IgD-negative memory B cell (primary cell): ENCODE measurements around the gene BMP6. TPM values are rescaled to one million over a fixed set of nuclear protein-coding genes. Genes with fewer than 3 reads are reported as not detected.
A peak's percentile ranks its signal among the peaks of the same experiment; 100 is the strongest.

ENCODE experiments used
- H3K27ac Mint-ChIP-seq, 3 donors: one replicate each; pipeline ENCODE4 v1.8.0; 2020 to 2022; ENCODE audit warnings: mild to moderate bottlenecking in 3 of 3, mixed read lengths in 3 of 3, moderate library complexity in 1 of 3
- H3K27me3 Mint-ChIP-seq: one replicate; pipeline ENCODE4 v1.8.0; 2021; ENCODE audit warnings: mixed read lengths
- H3K36me3 Mint-ChIP-seq: one replicate; pipeline ENCODE4 v1.8.0; 2020; ENCODE audit warnings: mild to moderate bottlenecking, mixed read lengths
- H3K4me1 Mint-ChIP-seq, 3 donors: one replicate each; pipeline ENCODE4 v1.8.0; 2020 to 2022; ENCODE audit warnings: mixed read lengths in 3 of 3, mild to moderate bottlenecking in 1 of 3
- H3K4me3 Mint-ChIP-seq, 4 donors: one replicate each; pipeline ENCODE4 v1.8.0; 2020 to 2022; ENCODE audit warnings: mild to moderate bottlenecking in 4 of 4, mixed read lengths in 4 of 4, moderate library complexity in 3 of 4
- H3K9me3 Mint-ChIP-seq, 3 donors: one replicate each; pipeline ENCODE4 v1.8.0; 2020 to 2021; ENCODE audit warnings: mixed read lengths in 3 of 3, mild to moderate bottlenecking in 1 of 3
- polyA plus RNA-seq: library from polyadenylated mRNA; unstranded; fragments of 300-500 nt; fragmentation: Illumina TruSeq; gene quantifications from one replicate; pipeline ENCODE4 v1.2.3, GENCODE V29; 2021

The BMP6 gene
- polyA plus RNA-seq, 1 donor from 2014 or later, result 0.89 TPM

- Mint-ChIP-seq H3K27me3 (peaks cover 56% of the 10 kb centered on the region), H3K4me1 (peaks cover 9 to 14% (median 10%) of the 10 kb centered on the region in 3 donors), H3K9me3 (no peaks in the 10 kb centered on the region), H3K36me3 (no peaks in the 10 kb centered on the region), H3K4me3 (peak overlapping the region; percentile 79 to 93 (median 84)), H3K27ac (peak overlapping the region in 2 of 3 donors; percentile 67 to 87)
Measured at GRCh38 chr6:7727946-7728854, 2.3 kb downstream of the BMP6 start.

DNA sequence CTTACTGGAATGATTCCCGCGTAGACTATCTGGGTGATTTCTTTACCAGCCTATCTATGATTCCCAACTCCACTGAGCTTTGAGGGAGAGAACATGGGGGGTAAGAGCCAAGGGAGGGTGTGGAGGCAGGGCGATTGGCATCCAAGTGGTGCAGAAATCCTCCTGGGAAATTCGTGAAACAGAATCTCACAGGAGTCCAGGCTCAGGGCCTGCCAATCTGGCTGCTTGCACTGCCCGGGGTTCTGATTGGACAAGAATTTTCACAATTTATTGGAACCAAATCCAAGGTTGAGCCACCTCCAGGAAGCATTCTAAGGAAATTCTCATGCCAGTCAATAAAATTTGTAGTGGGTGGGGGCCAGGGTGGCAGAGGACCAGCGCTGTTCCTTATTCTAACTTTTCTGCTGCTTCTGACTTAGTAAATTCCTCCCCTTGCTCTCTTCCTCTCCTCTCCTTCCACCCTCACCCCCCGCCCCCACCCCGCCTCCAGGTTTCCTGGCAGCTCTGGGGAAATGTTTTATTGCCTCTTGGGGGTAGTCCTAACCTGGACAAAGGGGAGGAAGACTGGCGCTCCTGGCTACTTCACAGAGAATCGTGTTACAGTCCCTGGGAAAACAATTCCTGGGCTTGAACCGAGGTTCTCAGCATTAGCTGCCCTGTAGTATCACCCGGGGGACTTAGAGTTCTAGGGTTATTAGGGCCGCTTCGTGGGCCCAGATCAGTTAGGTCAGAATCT, 3.1 kb downstream of the BMP6 start:
- Mint-ChIP-seq H3K27me3 (peaks cover 53% of the 10 kb centered on the region), H3K36me3 (no peaks in the 10 kb centered on the region), H3K4me3 (peak overlapping the region; percentile 79 to 93 (median 84)), H3K27ac (peak overlapping the region in 1 of 3 donors; percentile 87), H3K4me1 (peaks cover 9 to 14% (median 10%) of the 10 kb centered on the region in 3 donors), H3K9me3 (no peaks in the 10 kb centered on the region)

GRCh38 chr6:7730001-7730783, 4.3 kb downstream of the BMP6 start:
- Mint-ChIP-seq H3K9me3 (no peaks in the 10 kb centered on the region), H3K27me3 (peaks cover 53% of the 10 kb centered on the region), H3K36me3 (no peaks in the 10 kb centered on the region), H3K27ac (no peak overlapping the region), H3K4me1 (peaks cover 9 to 14% (median 10%) of the 10 kb centered on the region in 3 donors), H3K4me3 (peak overlapping the region in 2 of 4 donors; percentile 49 to 85)

DNA sequence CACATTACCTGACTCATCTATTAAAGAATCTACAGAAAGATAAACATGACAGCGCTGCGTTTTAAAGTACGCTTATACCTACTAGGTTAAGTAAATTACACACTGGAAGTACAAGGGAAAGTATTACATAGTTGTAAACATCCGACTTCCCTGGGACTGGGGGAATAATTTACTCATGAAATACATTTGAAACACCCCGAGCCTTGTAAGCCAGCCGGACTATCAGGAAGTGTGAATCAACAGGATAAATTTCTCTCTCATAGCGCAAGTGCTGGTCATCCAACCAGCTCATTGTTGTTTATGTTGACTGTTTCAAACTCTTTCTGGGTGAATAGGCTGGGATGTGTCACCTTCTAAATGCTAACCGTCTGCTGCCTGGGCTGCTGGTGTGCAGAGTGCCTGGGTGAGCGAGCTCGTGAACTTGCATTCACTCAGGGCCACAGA, 4.9 kb downstream of the BMP6 start:
- no peak overlapping the region for H3K4me3 Mint-ChIP-seq
- peak overlapping the region in 1 of 3 donors; percentile 18 for H3K27ac Mint-ChIP-seq
- H3K9me3 Mint-ChIP-seq, result no peaks in the 10 kb centered on the region
- no peaks in the 10 kb centered on the region for H3K36me3 Mint-ChIP-seq
- H3K4me1 Mint-ChIP-seq, result peaks cover 7 to 10% (median 7%) of the 10 kb centered on the region in 3 donors
- H3K27me3 Mint-ChIP-seq, result peaks cover 47% of the 10 kb centered on the region

DNA sequence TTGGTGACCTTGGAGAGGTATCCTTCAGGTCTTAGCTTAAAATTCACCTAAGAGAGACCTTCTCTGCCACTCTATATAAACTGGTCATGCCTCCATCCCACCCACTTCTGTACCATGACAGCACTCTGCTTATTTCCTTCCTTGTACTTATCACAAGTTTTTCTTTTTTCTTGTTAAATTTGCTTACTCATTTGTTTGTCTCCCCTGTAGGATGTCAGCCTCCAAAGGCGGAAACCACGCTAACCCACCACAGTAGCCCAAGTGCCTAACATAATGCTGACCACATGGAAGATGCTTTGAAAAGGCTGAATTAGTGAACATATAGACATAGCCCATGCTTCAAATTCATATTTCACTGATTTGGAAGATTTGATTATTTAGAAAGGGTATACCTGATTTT, 5.4 kb downstream of the BMP6 start:
- H3K27me3 Mint-ChIP-seq, result peaks cover 42% of the 10 kb centered on the region
- H3K27ac Mint-ChIP-seq, result peak overlapping the region in 1 of 3 donors; percentile 18
- H3K9me3 Mint-ChIP-seq, result no peaks in the 10 kb centered on the region
- no peaks in the 10 kb centered on the region for H3K36me3 Mint-ChIP-seq
- peaks cover 7 to 8% (median 7%) of the 10 kb centered on the region in 3 donors for H3K4me1 Mint-ChIP-seq
- peak overlapping the region in 1 of 4 donors; percentile 13 for H3K4me3 Mint-ChIP-seq

GRCh38 chr6:7732228-7732627, 6.3 kb downstream of the BMP6 start:
- no peaks in the 10 kb centered on the region for H3K9me3 Mint-ChIP-seq
- no peak overlapping the region for H3K27ac Mint-ChIP-seq
- H3K36me3 Mint-ChIP-seq, result no peaks in the 10 kb centered on the region
- H3K4me3 Mint-ChIP-seq, result no peak overlapping the region
- peaks cover 42% of the 10 kb centered on the region for H3K27me3 Mint-ChIP-seq
- H3K4me1 Mint-ChIP-seq, result peaks cover 7 to 8% (median 7%) of the 10 kb centered on the region in 3 donors

DNA sequence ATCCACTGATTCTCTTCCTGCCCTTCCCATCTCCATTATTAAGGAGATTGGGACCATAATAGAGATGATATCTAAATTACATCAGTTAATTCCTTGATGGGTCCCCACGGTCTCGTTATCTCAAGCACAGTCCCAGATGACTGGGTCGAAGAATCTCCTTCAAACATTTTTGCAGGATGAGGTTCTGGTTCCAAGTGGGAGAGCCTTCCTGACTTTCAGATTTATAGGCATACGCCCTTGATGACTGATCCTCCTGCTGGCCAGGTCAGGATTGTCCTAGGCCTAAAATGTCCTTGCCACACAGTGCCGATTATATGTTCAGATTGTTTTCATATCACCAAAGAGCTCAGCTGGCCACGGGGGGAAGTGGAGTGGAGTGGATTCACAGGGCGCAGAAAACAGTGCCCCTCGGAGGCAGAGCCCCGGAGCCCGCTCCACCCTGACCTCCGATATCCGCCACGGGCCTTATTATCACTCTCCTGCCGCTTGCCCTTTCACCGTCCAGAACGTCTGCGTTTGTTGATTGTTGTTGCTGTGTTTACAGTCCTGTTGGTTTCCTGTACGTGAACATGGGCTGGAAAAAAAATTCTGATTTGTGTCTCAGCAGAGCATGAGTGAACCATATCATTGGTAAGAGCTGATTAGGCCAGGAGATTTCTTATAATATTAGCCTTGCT, 8.9 kb downstream of the BMP6 start:
- Mint-ChIP-seq H3K4me1 (no peaks in the 10 kb centered on the region), H3K9me3 (no peaks in the 10 kb centered on the region), H3K27me3 (peaks cover 28% of the 10 kb centered on the region), H3K36me3 (no peaks in the 10 kb centered on the region), H3K27ac (no peak overlapping the region), H3K4me3 (no peak overlapping the region)

GRCh38 chr6:7737106-7737505, 11.2 kb downstream of the BMP6 start:
- Mint-ChIP-seq H3K27ac (no peak overlapping the region), H3K9me3 (no peaks in the 10 kb centered on the region), H3K4me1 (no peaks in the 10 kb centered on the region), H3K4me3 (no peak overlapping the region), H3K36me3 (no peaks in the 10 kb centered on the region), H3K27me3 (peaks cover 15% of the 10 kb centered on the region)

DNA sequence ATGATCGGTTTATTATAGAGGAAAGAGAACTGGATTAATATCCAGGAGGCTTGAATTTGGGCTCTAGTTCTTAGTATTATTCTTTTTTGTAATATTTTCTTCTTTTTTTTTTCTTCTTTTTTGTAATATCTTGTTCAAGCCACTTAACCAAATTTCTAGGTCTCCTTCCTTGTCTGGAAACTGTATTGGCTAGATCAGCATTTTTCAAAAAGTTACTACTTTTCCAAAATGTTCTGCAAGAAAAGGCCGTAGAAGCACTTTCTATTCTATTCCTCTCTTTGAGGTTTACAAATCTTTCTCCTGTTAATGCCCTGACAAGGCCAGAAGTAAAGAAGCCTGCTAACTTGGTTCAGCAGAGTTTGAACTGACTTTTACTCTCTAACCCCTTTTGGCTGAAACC, 12.0 kb downstream of the BMP6 start:
- Mint-ChIP-seq H3K9me3 (no peaks in the 10 kb centered on the region), H3K36me3 (no peaks in the 10 kb centered on the region), H3K4me1 (no peaks in the 10 kb centered on the region), H3K4me3 (no peak overlapping the region), H3K27me3 (peaks cover 10% of the 10 kb centered on the region), H3K27ac (no peak overlapping the region)

- H3K36me3 Mint-ChIP-seq, result no peaks in the 10 kb centered on the region
- H3K4me1 Mint-ChIP-seq, result no peaks in the 10 kb centered on the region
- H3K27me3 Mint-ChIP-seq, result peaks cover 12% of the 10 kb centered on the region
- H3K4me3 Mint-ChIP-seq, result no peak overlapping the region
- no peak overlapping the region for H3K27ac Mint-ChIP-seq
- peaks cover 0 to 1% (median 0%) of the 10 kb centered on the region in 3 donors for H3K9me3 Mint-ChIP-seq
Measured at GRCh38 chr6:7742223-7742785, 16.4 kb downstream of the BMP6 start.

GRCh38 chr6:7745942-7746341, 20.0 kb downstream of the BMP6 start:
- peaks cover 6% of the 10 kb centered on the region for H3K27me3 Mint-ChIP-seq
- no peak overlapping the region for H3K4me3 Mint-ChIP-seq
- H3K36me3 Mint-ChIP-seq, result no peaks in the 10 kb centered on the region
- H3K27ac Mint-ChIP-seq, result no peak overlapping the region
- H3K9me3 Mint-ChIP-seq, result peaks cover 0 to 1% (median 0%) of the 10 kb centered on the region in 3 donors
- peaks cover 2 to 6% (median 3%) of the 10 kb centered on the region in 3 donors for H3K4me1 Mint-ChIP-seq

DNA sequence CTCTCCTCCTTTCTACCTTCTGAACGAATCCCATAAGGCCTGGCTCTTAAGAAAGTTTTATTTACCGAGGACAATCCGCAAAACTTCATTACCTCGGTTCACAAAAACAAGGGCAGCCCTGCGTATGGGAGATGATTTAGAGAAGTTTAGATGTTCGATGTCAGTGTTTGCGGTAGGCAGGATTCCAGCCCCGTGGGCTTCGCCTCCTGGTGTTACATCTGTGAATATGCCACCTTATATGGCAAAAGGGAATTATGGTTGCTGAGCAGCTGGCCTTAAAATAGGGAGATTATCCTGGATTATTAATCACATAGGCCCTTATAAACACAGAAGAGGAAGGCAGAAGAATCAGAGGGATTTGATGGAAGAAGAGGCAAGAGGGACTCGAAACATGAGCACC, 21.1 kb downstream of the BMP6 start:
- Mint-ChIP-seq H3K27ac (no peak overlapping the region), H3K4me3 (no peak overlapping the region), H3K9me3 (peaks cover 0 to 1% (median 0%) of the 10 kb centered on the region in 3 donors), H3K36me3 (no peaks in the 10 kb centered on the region), H3K4me1 (peaks cover 2 to 8% (median 4%) of the 10 kb centered on the region in 3 donors), H3K27me3 (peaks cover 4% of the 10 kb centered on the region)

DNA sequence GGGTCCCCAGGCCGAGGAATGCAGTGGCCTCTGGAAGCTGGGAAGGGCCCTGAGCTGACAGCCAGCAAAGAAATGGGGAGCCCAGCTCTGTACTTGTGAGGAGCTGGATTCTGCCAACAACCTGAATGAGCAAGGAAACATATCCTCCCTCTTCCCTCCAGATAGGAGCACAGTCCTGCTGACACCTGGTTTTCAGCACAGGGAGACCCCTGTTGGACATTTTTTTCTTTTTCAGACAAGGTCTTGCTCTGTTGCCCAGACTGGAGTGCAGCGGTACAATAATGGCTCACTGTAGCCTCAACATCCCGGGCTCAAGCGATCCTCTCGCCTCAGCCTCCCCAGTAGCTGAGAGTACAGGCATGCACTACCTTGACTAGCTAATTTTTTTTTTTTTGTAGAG, 21.5 kb downstream of the BMP6 start:
- H3K4me1 Mint-ChIP-seq, result peaks cover 2 to 8% (median 4%) of the 10 kb centered on the region in 3 donors
- peaks cover 4% of the 10 kb centered on the region for H3K27me3 Mint-ChIP-seq
- H3K36me3 Mint-ChIP-seq, result no peaks in the 10 kb centered on the region
- peaks cover 0 to 1% (median 0%) of the 10 kb centered on the region in 3 donors for H3K9me3 Mint-ChIP-seq
- no peak overlapping the region for H3K27ac Mint-ChIP-seq
- H3K4me3 Mint-ChIP-seq, result no peak overlapping the region
